Activated naive CD4-positive, alpha-beta T cell treated with anti-CD3 and anti-CD28 coated beads, Interleukin-2, amount 50 U/mL, for 72 hours (primary cell): ENCODE data around the gene SOWAHC. TPM values are rescaled to one million over a fixed set of nuclear protein-coding genes. Genes with fewer than 3 reads are reported as not detected.
A peak's percentile ranks its signal among the peaks of the same experiment; 100 is the strongest.
"Not testable (repeated sequence)": the region's sequence is repeated elsewhere in the genome, so short reads cannot be mapped to it uniquely, and the experiment has no call there.

Source experiments
- ATAC-seq, 2 donors: fragments of 150-1000 bp; cut with Tn5 transposase; 2 replicates each; pipeline ENCODE4 v1.10.0; 2021; ENCODE audit warnings: mild to moderate bottlenecking in 2 of 2, moderate library complexity in 2 of 2
- DNase-seq, 2 donors: peaks; one replicate each; pipeline ENCODE4 v3.0.0; 2021 to 2022; ENCODE audit warnings: low spot score in 2 of 2
- H3K27ac Mint-ChIP-seq, 2 donors: one replicate each; pipeline ENCODE4 v1.8.0; 2022; ENCODE audit warnings: mild to moderate bottlenecking in 2 of 2, mixed read lengths in 2 of 2
- H3K36me3 Mint-ChIP-seq, 2 donors: one replicate each; pipeline ENCODE4 v1.8.0; 2022; ENCODE audit warnings: mixed read lengths in 2 of 2
- H3K9me3 Mint-ChIP-seq, 2 donors: one replicate each; pipeline ENCODE4 v1.8.0; 2022; ENCODE audit warnings: mixed read lengths in 2 of 2
- total RNA-seq, 2 donors: library from RNA; stranded (reverse); gene quantifications; one replicate each; pipeline ENCODE4 v1.2.3, GENCODE V29; 2022

Gene SOWAHC
- total RNA-seq, 2 donors from 2014 or later, result 0.34 to 1.0 TPM

GRCh38 chr2:109633284-109633961 is 19.3 kb downstream of the SOWAHC start:
- ATAC-seq, result no peak
- Mint-ChIP-seq H3K36me3 (no peaks in the 10 kb centered on the region), H3K27ac (no peak overlapping the region), H3K9me3 (no peaks in the 10 kb centered on the region)
- DNase-seq, result no peak

- Mint-ChIP-seq H3K9me3 (no peaks in the 10 kb centered on the region), H3K27ac (peak overlapping the region in 1 of 2 donors; percentile 36), H3K36me3 (no peaks in the 10 kb centered on the region)
- ATAC-seq (no peak), DNase-seq (no peak)
Observed at GRCh38 chr2:109635426-109636304, 21.5 kb downstream of the SOWAHC start.

- H3K9me3 Mint-ChIP-seq, result no peaks in the 10 kb centered on the region
- ATAC-seq (no peak), DNase-seq (no peak)
- peak overlapping the region in 1 of 2 donors; percentile 36 for H3K27ac Mint-ChIP-seq
- H3K36me3 Mint-ChIP-seq, result no peaks in the 10 kb centered on the region
Observed at GRCh38 chr2:109636317-109636716, 22.2 kb downstream of the SOWAHC start.

GRCh38 chr2:109637749-109638570 is 23.8 kb downstream of the SOWAHC start:
- DNase-seq (peak in 1 of 2 donors; percentile 12), ATAC-seq (peak in 1 of 2 donors; percentile 80)
- Mint-ChIP-seq H3K27ac (peak overlapping the region in 1 of 2 donors; percentile 2), H3K9me3 (no peaks in the 10 kb centered on the region), H3K36me3 (no peaks in the 10 kb centered on the region)

GRCh38 chr2:109638795-109639194 is 24.6 kb downstream of the SOWAHC start:
- Mint-ChIP-seq H3K9me3 (no peaks in the 10 kb centered on the region), H3K27ac (no peak overlapping the region), H3K36me3 (no peaks in the 10 kb centered on the region)
- DNase-seq (no peak), ATAC-seq (peak in 1 of 2 donors; percentile 62)

DNA sequence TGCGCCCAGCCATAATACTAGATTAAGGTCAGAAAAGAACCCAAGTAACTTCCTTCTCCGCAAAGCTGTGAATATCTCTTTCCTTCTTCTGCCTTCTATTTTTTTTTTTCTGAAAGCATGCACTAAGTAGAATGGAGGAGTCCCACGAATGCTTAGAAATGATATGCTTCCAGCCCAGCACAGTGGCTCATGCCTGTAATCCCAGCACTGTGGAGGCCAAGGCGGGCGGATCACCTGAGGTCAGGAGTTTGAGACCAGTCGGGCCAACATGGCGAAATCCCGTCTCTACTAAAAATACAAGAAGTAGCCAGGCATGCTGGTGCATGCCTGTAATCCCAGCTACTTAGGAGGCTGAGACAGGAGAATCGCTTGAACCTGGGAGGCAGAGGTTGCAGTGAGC is 25.8 kb downstream of the SOWAHC start:
- DNase-seq, H3K9me3 Mint-ChIP-seq, H3K27ac Mint-ChIP-seq, H3K36me3 Mint-ChIP-seq, ATAC-seq: not testable (repeated sequence)

DNA sequence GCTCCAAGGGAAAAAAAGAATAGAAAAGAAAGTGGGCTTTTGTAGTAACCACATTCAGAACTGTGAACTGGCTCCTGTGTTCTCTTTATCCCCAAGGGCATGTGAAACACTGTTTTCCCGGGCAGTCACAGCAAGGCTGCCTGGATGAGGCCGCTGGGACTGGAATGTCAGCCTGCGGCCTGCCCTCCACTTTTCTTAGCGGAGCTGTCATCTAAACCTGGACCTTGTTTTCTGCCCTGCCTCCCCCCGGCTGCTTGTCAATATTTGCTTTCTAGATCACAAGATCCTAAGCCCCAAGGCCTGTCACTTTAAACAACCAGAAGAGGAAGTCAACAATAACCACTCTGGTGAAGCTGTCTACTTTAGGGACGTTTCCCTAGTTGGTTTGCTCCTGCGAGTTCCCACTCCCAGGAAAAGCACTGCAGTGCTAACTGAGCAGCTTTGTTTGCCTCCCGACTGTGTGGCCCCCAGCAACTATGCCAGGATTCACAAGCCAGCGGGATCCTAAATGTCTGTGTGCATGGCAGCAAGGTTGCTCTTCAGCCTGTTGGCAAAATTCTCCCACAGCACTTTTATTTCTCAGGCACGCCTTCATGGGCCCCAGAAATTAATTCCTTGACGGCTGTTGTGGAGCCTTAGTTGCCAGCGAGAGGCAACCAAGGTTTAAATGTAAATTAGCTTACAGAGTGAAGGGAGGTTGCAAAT is 30.6 kb downstream of the SOWAHC start:
- H3K9me3 Mint-ChIP-seq, result no peaks in the 10 kb centered on the region

DNA sequence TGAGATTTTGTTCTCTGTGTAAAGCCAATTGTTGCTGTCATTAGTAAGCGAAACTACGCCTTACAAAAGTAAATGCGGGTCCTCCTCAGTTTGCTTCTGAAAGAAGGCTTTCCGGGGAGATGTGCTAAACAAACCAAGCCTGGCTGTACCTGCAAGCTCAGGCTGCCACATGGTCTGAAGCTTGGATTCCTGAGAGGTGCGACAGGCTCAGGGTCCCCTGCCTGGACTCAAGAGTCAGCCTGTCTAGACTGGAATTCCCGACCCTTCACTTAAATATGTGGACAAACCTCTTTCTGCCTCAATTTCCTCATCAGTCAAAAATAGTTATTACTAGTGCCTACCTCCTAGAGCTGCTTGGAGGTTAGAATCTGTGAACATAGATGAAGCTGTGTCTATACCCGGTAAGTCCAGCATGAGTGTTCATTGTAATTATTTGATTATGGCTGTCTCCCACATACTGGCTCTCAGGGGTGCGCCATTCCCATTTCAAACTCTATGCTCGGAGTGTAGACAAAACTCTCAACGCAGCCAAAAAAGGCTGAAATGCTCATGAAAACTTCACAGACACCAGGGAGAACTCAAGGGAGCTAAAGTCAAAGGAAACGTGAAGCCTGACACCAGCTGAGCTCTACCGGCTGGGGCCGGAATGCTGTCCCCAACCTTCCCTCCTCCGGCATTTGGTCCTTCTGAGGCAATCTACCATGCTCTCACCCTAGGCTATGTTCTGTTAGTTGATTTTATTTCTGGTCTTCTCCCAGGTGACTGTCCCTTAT is 31.4 kb downstream of the SOWAHC start:
- ATAC-seq (no peak), DNase-seq (no peak)
- Mint-ChIP-seq H3K27ac (no peak overlapping the region), H3K36me3 (no peaks in the 10 kb centered on the region), H3K9me3 (no peaks in the 10 kb centered on the region)

More for the DNA sequence above, 30.6 kb downstream of the SOWAHC start:
- Mint-ChIP-seq H3K36me3 (no peaks in the 10 kb centered on the region), H3K27ac (no peak overlapping the region)
- ATAC-seq, result no peak
- DNase-seq, result no peak

GRCh38 chr2:109646961-109647360 is 32.8 kb downstream of the SOWAHC start:
- Mint-ChIP-seq H3K27ac (no peak overlapping the region), H3K9me3 (no peaks in the 10 kb centered on the region), H3K36me3 (no peaks in the 10 kb centered on the region)
- no peak for ATAC-seq
- DNase-seq, result no peak

DNA sequence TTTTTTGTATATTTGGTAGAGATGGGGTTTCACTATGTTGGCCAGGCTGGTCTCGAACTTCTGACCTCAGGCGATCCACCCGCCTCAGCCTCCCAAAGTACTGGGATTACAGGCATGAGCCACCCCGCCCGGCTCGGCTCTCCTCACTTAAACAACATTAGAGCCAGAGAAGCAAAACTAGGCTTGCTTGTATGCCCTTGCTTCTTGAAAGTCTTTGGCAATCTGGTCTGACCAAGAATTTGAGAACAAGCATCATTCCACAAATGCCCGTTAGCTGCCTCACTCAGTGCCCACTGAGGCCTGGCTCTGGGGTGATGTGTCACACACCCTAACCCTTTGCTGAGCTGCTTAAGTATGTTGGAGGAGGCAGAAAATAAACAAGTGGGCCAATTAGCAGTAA is 33.5 kb downstream of the SOWAHC start:
- no peaks in the 10 kb centered on the region for H3K9me3 Mint-ChIP-seq
- DNase-seq (no peak), ATAC-seq (no peak)
- no peaks in the 10 kb centered on the region for H3K36me3 Mint-ChIP-seq
- H3K27ac Mint-ChIP-seq, result no peak overlapping the region

DNA sequence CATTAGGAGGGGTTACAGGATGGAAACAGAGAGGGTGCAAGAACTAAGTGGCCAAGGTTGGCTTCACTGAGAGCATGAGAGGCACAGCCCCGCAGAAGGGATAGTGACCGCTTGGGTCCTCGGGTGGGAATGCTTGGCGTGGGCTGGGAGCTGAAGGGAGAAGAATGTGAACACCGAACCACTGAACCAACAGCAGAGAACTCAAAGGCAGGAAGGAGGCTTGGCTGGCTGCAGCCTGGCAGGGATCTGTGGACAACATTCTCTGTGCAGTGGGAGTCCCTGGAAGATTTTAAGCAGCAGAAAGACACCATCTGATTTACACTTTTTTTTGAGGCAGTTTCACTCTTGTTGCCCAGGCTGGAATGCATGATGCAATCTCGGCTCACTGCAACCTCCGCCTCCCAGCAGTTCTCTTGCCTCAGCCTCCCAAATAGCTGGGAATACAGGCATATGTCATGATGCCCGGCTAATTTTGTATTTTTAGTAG is 33.9 kb downstream of the SOWAHC start:
- Mint-ChIP-seq H3K36me3 (no peaks in the 10 kb centered on the region), H3K9me3 (no peaks in the 10 kb centered on the region), H3K27ac (no peak overlapping the region)
- DNase-seq, result no peak
- ATAC-seq, result no peak

- ATAC-seq (no peak), DNase-seq (no peak)
- Mint-ChIP-seq H3K9me3 (no peaks in the 10 kb centered on the region), H3K27ac (no peak overlapping the region), H3K36me3 (no peaks in the 10 kb centered on the region)
Observed at GRCh38 chr2:109649736-109650695, 35.9 kb downstream of the SOWAHC start.

DNA sequence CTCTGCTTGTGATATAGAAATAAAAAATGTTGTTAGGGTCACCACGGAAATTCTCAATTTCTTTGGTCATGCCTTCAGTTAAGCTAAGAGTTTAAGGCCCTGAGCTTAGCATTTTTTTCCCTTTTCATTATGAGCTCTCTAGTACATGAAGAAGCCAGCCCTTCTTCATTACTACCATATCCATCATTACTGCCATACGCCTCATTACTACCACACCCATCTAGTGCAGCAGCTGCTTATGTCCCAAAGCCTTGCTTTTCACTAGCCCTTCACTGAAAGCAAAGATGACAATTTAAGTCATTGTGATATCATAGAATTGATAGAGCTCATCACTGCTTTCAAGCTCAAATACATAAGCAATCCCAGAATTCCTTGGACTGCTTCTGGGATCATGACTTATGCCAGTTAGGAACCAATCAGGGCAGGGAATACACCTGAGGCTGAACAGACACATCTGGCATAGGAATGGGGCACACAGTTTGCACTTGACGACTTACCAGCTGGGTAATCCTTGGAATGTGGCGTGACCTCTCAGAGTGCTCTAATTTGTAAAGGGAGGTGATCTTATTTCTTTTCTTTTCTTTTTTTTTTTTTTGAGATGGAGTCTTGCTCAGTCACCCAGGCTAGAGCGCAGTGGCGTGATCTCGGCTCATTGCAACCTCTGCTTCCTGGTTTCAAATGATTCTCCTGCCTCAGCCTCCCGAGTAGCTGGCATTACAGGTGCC is 40.3 kb downstream of the SOWAHC start:
- Mint-ChIP-seq H3K36me3 (no peaks in the 10 kb centered on the region), H3K9me3 (no peaks in the 10 kb centered on the region), H3K27ac (no peak overlapping the region)
- DNase-seq (no peak), ATAC-seq (no peak)

DNA sequence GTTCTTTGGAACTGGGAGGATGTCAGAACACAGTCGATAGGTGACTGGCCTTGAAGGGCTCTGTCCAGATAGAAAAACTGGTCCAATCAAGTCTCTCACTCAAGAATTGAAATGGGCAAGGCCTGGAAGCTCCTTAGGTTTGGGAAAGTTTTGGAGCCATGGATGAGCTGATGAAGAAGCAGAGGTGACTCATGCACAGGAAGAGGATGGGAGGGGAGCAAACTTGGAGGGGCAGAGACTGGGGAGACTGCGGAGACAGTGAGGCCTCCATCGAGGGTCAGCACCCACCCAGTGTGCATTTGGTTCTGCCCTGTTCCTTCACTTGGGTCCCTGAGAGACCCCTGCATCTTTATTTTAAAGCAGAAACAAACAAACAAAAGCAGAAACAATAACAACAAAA is 41.1 kb downstream of the SOWAHC start:
- ATAC-seq, result no peak
- no peaks in the 10 kb centered on the region for H3K9me3 Mint-ChIP-seq
- DNase-seq, result no peak
- H3K27ac Mint-ChIP-seq, result no peak overlapping the region
- no peaks in the 10 kb centered on the region for H3K36me3 Mint-ChIP-seq
